GM18858 (cell line): ENCODE measurements around the gene PLEKHG3.

Source experiments
- ATAC-seq: cut with Tn5 transposase; IDR thresholded peaks from one replicate; pipeline ENCODE4 v1.9.1; 2021; ENCODE audit not compliant: unreplicated experiment

Gene PLEKHG3

DNA sequence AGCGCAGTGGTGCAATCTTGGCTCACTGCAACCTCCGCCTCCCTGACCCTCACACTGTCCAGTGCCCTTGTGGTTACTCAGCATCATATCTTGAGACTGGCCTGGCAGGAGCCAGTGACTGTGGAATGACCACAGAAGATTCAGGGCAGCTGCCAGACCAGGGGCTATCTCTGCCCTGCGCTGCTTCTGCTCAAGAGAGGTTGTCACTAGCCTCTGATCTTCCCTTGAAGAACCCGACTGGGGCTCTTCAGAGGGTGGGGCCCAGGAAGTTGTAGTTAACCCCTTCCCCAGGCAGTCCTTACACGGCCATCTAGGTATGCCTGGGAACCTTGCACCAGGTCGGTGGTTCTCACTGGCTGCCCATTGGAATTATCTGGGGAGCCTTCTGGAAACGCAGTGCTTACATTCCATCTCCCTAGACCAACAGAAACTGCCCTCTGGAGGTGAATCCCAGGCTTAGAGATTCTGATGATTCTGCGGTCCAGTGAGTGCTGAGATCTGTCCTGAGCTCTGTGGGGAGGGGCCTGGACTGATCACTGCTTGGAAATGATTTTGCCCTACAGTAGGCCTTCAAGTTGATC is 41.4 kb downstream of the PLEKHG3 start:
- no peak for ATAC-seq

GRCh38 chr14:64746298-64747250 is 42.4 kb downstream of the PLEKHG3 start:
- ATAC-seq = no peak

DNA sequence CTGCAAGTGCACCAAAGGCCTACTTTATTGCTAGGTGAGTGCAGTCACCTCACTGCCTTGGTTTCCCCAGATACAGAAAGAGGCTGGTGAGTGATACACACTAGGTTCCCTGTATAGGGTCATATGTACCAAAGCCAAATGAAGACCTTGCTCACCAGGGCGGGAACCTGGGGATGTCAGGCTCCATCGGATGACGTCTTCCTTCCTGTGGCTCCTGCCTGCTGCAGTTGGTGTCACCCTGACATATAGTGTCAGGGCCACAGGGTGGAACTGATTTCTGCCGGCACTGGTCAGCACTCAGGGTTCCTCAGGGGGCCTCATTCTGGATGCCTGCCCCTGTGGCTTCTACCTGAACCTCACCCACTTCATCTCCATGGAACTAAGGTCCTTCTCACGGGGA is 43.1 kb downstream of the PLEKHG3 start:
- ATAC-seq = no peak

GRCh38 chr14:64748521-64748920 is 44.3 kb downstream of the PLEKHG3 start:
- no peak for ATAC-seq

- ATAC-seq = no peak
Measured at GRCh38 chr14:64748995-64749714, 44.9 kb downstream of the PLEKHG3 start.

GRCh38 chr14:64752909-64753308 is 48.7 kb downstream of the PLEKHG3 start:
- no peak for ATAC-seq

DNA sequence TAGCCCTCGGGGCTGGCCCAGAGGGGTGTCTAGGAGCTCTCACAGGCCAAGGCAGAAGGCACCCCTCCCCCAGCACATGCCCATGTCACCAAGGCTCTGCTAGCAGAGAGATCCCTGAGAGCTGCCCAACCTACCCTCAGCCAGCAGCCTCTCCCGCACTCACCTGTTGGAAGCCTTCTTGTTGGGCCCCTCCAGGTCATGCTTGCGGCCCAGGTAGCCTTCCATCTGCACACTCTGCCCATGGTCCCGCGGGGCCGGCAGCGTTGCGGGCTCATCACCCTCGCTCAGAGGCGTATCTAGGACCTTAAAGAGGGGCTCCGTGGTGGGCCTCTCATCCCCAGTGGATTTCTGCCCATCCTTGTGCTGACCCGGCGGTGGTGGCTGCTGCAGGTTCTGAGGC is 49.1 kb downstream of the PLEKHG3 start:
- ATAC-seq = no peak

DNA sequence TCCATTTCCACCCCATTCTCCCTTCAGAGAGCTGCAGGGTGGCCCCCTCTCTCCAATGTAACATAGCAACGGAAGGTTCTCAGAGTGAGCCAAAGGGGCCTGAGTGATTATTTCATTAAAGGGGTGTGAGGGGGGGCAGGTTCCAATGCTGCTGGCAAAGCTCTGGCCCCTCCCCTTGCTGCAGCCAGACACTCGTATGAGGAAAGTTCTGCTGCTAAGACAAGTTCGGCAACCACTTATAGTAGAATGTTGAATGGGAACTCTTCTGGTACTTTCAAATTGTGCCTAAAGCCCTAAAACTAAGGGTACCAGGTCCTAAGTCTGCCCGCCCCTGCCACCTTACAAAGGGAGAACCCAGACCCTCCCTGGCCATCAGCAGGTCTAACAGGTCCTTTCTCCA is 49.8 kb downstream of the PLEKHG3 start:
- no peak for ATAC-seq

DNA sequence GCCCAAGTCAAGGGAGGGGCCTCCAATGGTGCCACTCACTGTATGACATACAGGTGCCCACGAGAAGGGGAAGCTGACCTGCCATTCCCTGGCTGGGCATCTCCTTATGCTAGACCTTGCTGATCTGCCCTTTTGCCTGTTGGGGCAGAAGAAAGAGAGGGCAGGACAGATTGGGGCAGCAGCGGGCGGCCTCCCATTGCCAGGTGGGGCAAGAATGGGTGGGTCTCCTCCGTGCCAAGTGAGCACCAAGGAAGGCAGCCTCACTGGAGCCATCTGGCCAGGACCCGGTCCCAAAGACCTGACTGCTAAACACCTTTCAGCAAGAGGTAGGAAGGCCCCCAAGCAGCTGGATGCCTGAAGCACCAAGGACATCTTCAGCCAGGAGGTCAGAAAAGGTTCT is 50.5 kb downstream of the PLEKHG3 start:
- no peak for ATAC-seq

DNA sequence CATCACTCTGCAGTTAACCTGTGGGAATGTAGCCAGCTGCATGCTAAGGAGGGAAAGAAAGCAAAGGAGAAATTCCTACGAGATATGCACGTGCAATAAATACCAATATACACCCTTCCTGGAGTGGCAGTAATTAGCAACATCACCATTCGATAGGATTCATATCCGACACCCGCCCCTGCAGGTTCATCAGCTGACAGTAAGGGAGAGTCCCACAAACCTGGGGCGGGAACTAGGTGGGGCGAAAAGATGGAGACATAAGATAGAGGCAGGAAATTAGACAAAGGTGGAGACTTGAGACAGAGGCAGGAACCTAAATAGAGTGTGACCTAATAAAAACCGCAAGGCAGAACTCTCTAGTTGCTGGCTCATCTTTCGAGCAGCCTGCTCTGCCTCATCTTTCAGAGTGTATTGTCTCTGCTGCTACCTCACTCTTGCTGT is 51.6 kb downstream of the PLEKHG3 start:
- ATAC-seq = no peak

- ATAC-seq = no peak
Measured at GRCh38 chr14:64756712-64757111, 52.5 kb downstream of the PLEKHG3 start.

GRCh38 chr14:64757601-64758000 is 53.4 kb downstream of the PLEKHG3 start:
- no peak for ATAC-seq

- no peak for ATAC-seq
Measured at GRCh38 chr14:64758025-64758521, 53.8 kb downstream of the PLEKHG3 start.

DNA sequence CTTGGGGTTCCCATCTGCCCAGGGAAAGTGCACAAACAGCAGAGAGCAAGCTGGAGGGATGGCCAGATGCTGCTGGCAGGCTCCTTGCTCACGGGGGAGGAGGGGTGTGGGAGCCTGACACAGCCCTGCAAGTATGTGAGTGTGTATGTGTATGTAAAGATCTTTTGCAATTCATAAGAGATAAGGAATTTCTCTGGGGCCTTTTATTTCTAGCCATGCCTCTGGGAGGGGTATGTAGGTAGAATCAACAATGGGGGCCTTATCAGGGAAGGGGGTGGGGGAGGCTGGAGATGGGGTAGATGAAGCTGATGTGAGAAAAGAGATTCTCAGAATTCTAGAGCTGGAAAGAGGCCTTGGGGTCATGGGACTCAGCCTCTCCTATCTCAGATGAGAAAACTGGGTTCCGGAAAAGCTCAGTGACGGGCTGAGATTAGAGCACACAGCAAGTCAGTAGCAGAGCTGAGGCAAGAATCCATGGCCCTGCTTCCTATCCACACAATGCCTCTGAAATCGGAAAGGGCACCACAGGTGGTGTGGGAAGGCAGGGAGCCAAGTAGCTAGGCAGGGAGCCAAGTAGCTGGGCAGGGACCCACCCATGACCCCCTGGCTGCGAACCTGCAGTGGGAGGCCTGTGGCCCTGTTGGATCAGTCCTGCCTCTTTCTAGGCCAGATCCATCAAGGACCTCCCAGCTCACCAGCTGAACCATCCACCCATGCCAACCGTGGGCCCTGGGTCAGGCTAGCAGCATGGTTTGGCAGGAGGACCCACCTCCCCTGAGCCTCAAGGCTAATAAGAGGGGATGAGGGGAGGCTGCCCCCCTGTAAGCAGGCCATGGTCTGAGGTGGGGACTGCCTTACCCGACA is 54.7 kb downstream of the PLEKHG3 start:
- ATAC-seq = no peak

- no peak for ATAC-seq
Measured at GRCh38 chr14:64759555-64759938, 55.3 kb downstream of the PLEKHG3 start.

DNA sequence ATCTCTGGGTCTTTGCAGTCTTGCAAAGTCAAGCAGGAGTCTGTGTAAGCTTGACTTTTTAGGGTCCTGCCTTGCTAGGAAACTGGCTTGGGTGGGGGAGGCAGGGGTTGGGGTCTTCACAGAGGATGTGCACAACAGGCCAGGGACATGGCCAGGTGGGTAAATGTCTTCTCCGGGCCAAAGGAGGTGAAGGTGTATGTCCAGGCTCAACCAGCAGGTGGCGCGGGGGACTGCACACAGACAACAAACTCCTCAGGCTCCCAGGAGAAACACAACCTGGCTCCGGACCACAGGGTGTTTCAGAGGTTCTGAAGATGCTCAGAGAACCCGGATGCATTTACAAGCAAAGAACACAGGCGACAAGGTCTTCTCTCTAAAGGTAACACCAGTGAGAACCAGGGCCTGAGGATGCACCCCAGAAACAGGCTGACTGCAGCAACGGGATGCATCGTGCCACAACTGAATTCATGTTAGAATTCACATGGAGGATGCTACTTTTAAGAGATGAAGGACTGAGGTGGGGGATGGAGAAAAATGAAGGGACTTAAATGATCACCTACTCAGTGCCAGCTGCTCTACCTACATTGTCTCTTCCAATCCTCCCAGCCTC is 56.0 kb downstream of the PLEKHG3 start:
- no peak for ATAC-seq

GRCh38 chr14:64760916-64761315 is 56.7 kb downstream of the PLEKHG3 start:
- no peak for ATAC-seq

DNA sequence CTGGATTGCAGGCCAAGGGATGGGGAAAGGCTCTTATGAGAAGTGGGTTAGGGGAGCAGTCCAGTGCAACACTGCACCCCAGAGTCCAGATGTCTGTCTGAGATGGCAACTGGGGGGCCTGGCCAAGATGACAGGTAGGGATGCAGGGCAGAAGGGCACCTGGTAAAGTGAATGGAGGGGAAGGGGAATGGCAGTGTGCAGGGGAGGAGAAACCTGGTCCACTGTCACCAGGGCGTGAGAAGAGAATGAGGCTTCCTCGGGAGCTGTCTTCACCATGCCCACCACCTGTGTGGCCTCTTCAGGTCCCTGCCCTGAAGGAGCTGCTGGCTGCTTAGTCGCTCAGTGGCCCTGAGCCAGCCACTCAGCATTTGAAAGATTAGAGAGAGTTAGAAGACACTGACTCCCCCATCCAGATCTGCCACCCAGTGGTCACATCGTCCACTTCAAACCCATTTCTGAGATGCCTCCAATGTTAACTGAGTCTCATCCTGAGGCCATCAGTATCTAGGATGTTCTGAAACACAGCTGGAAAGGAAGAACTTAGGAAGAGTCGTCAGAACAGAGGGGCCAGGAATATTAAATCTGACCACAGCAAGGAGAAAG is 57.3 kb downstream of the PLEKHG3 start:
- no peak for ATAC-seq

- ATAC-seq = no peak
Measured at GRCh38 chr14:64762044-64763034, 58.1 kb downstream of the PLEKHG3 start.
